GM20000 (cell line): ENCODE measurements around the gene CD80.
"Not testable (repeated sequence)": the region's sequence is repeated elsewhere in the genome, so short reads cannot be mapped to it uniquely, and the experiment has no call there.

ENCODE experiments used
- DNase-seq: peaks from one replicate; pipeline ENCODE4 v3.0.0; 2012; ENCODE audit warnings: low spot score
- CTCF ChIP-seq: IDR thresholded peaks from 2 replicates; pipeline ENCODE4 v1.5.1; 2012; ENCODE audit warnings: mild to moderate bottlenecking, control low read depth; ENCODE audit errors: extremely low read depth, missing control alignments

The CD80 gene

GRCh38 chr3:119553823-119554415 lies 5.5 kb downstream of the CD80 start:
- DNase-seq, result no peak
- TF ChIP-seq CTCF, result no peak

DNA sequence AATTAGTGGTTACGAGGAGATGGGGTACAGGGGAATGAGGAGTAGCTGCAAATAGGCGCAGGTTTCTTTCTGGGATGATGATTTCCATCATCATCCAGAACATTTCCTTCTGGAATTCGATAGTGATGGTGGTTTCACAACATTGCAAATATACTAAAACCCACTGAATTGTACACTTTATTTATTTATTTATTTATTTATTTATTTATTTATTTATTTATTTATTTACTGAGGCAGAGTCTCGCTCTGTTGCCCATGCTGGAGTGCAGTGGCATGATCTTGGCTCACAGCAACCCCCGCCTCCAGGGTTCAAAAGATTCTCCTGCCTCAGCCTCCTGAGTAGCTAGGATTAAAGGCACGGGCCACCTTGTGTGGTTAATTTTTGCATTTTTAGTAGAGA lies 6.5 kb downstream of the CD80 start:
- not testable (repeated sequence) for DNase-seq

DNA sequence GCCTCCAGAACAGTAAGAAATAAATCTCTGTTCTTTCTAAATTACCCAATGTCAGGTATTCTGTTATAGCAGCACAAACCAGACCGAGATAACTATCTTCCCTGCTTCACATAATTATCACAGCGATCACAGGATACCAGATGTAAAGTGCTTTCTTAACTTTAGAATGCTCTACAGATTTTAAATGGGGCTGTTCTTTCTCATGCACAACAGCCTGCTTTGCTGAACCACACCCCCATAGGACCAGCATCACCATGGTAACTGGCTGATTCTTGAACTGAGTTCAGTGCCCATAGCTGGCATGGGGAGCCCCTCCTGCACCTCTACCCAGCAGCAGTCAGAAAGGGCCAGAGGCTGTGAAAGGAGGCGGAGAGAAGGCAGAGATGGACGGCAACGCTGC lies 7.8 kb downstream of the CD80 start:
- no peak for DNase-seq
- no peak for TF ChIP-seq CTCF

- TF ChIP-seq CTCF, result no peak
- no peak for DNase-seq
These were observed 9.1 kb downstream of the CD80 start for GRCh38 chr3:119550192-119550910.

- no peak for DNase-seq
- no peak for TF ChIP-seq CTCF
These were observed 11.1 kb downstream of the CD80 start for GRCh38 chr3:119548341-119548740.

- no peak for DNase-seq
- no peak for TF ChIP-seq CTCF
These were observed 12.2 kb downstream of the CD80 start for GRCh38 chr3:119547227-119547626.

GRCh38 chr3:119543147-119543546 lies 16.3 kb downstream of the CD80 start:
- no peak for TF ChIP-seq CTCF
- DNase-seq, result no peak
